Activated CD8-positive, alpha-beta memory T cell treated with anti-CD3 and anti-CD28 coated beads for 24 hours (primary cell): ENCODE measurements around the gene CDH15.
"Not testable (repeated sequence)": the region's sequence is repeated elsewhere in the genome, so short reads cannot be mapped to it uniquely, and the experiment has no call there.

Experiments used
- DNase-seq: peaks from one replicate; pipeline ENCODE4 v3.0.0-alpha.2; 2020

Gene CDH15

DNA sequence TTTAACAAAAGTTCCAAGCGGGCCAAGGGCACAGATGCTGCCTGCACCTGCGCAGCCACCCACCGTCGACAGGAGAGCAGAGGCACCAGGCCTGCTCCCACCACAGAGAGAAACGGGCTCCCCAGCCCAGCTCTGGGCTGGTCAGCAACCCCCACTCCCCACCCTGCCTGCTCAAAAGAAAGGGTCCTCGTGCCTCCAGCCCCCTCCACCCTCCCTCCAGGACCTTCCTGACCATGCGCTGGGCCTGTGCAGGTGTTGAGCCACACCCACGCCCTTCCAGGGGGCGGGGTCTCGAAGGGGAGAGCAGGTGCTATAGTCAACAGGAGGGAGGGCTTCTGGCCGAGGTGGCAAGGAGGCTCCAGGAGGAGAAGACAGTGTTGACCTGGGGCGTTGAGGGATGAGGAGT is 71.2 kb downstream of the CDH15 start:
- no peak for DNase-seq

DNA sequence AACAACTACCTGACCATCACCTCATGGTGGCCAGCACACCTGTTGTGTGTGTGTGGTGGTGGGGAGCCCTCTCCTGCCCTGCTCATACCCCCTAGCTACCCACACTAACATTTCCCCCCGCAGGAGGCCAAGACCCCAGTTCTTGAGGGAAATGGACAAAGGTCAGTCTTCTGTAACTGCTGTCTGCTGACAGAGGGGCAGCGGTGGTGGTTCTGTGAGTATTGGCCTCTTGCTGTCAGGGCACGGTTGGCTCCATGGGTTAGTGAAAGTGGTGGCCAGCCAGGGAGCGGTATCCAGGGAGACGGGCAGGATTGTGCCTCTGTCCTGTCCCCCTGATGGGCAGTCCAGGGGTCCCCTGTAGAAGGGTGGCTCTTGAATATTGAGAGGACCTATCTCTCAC is 72.1 kb downstream of the CDH15 start:
- no peak for DNase-seq

- DNase-seq = not testable (repeated sequence)
These were observed 72.7 kb downstream of the CDH15 start for GRCh38 chr16:89244264-89244663.

DNA sequence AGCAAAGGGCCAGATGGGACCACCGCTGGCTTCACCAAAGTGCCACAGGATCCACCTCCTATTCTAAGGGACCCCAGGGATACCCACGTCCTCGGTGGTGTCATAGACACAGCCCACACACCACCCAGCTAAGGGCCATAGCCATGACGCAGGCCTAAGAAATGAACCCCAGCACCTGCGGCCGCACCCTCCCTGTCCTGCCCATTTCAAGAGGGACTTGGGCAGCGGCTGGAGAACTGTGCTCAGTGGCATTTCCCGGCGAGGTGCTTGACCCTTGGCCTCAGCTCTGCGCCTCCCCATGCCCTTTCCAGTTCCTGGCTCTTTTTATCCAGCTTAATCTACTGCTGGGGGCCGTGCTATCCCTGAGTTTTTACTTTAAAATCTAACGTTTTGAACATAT is 73.2 kb downstream of the CDH15 start:
- DNase-seq = no peak
